KMS-11 (cell line): ENCODE data around the gene ARL8B.

Experiments
- H2AFZ ChIP-seq: fragments of 200-600 bp; sonication (generic); 2 replicates; pipeline ENCODE4 v1.6.1; 2016; ENCODE audit warnings: antibody characterized with exemption, mixed run types, low read depth
- H3K27ac ChIP-seq: fragments of 200-600 bp; sonication (generic); 2 replicates; pipeline ENCODE4 v1.6.1; 2016; ENCODE audit warnings: mild to moderate bottlenecking, mixed run types
- H3K27me3 ChIP-seq: fragments of 200-600 bp; sonication (generic); 2 replicates; pipeline ENCODE4 v1.6.1; 2017; ENCODE audit warnings: mild to moderate bottlenecking, low read depth, mixed run types, moderate library complexity; ENCODE audit not compliant: insufficient read depth
- H3K36me3 ChIP-seq: fragments of 200-600 bp; sonication (generic); 2 replicates; pipeline ENCODE4 v1.6.1; 2017; ENCODE audit warnings: mild to moderate bottlenecking, mixed run types; ENCODE audit not compliant: insufficient read depth
- H3K4me1 ChIP-seq: fragments of 200-600 bp; sonication (generic); 2 replicates; pipeline ENCODE4 v1.6.1; 2016; ENCODE audit warnings: mild to moderate bottlenecking, low read depth, mixed run types; ENCODE audit not compliant: poor library complexity, severe bottlenecking
- H3K4me2 ChIP-seq: fragments of 200-600 bp; sonication (generic); 2 replicates; pipeline ENCODE4 v1.7.0; 2016; ENCODE audit warnings: mild to moderate bottlenecking, mixed run types
- H3K4me3 ChIP-seq: fragments of 200-600 bp; sonication (generic); IDR thresholded peaks from 2 replicates; pipeline ENCODE4 v1.6.1; 2017; ENCODE audit warnings: low read depth, low read length, mixed read lengths; ENCODE audit not compliant: insufficient read depth
- H3K79me2 ChIP-seq: fragments of 200-600 bp; sonication (generic); 2 replicates; pipeline ENCODE4 v1.6.1; 2016; ENCODE audit warnings: low read depth, mixed run types; ENCODE audit not compliant: insufficient read depth
- H3K9ac ChIP-seq: fragments of 200-600 bp; sonication (generic); 2 replicates; pipeline ENCODE4 v1.6.1; 2016; ENCODE audit warnings: mild to moderate bottlenecking, mixed run types
- H4K20me1 ChIP-seq: fragments of 200-600 bp; sonication (generic); 2 replicates; pipeline ENCODE4 v1.6.1; 2016; ENCODE audit warnings: mild to moderate bottlenecking, mixed run types; ENCODE audit not compliant: insufficient read depth
- TF ChIP-seq, protein P1 (sequence below): fragments of 200-600 bp; sonication (generic); conservative IDR thresholded peaks from 2 replicates; pipeline ENCODE4 v1.6.1; 2017; ENCODE audit warnings: low read depth, mild to moderate bottlenecking, antibody characterized with exemption, low read length, moderate library complexity, mixed read lengths

The ARL8B gene

DNA sequence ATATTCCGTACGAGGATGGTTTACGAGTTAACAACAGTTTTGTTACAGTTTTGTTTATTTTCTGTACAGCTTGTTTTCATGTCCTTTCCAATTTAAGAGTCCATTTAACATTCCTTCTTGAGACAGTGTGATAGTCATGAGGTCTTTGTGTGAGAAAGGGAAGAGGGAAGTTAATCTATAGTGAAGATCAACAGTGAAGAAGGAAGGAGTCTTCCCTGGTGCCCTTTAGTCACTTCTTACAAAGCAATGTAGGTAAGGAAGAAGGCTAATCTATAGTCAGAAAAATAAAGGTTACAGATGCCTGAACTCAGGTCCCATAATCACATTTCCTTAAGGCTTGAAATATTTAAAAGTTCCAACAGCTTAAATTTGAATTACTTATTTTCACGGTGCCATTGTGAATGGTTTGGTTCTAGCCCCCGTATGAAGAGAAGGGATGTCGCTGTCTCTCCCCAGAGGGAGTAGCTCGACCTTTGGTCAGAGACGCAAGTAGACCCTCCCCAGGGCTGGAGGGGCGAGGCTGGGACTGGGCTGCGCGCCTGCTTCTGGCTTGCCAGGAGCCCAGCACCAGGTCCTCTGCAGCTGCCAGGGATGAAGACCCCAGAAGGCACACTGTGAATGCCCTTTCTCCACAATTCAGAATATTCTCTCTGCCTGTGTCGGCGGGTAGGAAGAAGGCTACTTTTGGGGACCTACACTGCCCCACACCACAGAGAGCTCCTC, 100.4 kb downstream of the ARL8B start:
- TF ChIP-seq, protein P1, sequence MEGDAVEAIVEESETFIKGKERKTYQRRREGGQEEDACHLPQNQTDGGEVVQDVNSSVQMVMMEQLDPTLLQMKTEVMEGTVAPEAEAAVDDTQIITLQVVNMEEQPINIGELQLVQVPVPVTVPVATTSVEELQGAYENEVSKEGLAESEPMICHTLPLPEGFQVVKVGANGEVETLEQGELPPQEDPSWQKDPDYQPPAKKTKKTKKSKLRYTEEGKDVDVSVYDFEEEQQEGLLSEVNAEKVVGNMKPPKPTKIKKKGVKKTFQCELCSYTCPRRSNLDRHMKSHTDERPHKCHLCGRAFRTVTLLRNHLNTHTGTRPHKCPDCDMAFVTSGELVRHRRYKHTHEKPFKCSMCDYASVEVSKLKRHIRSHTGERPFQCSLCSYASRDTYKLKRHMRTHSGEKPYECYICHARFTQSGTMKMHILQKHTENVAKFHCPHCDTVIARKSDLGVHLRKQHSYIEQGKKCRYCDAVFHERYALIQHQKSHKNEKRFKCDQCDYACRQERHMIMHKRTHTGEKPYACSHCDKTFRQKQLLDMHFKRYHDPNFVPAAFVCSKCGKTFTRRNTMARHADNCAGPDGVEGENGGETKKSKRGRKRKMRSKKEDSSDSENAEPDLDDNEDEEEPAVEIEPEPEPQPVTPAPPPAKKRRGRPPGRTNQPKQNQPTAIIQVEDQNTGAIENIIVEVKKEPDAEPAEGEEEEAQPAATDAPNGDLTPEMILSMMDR, result no peak
- Histone ChIP-seq H3K79me2 (no peaks in the 10 kb centered on the region), H3K4me2 (no peak overlapping the region), H3K36me3 (no peaks in the 10 kb centered on the region), H2AFZ (no peak overlapping the region), H4K20me1 (no peaks in the 10 kb centered on the region), H3K9ac (no peak overlapping the region), H3K4me1 (no peaks in the 10 kb centered on the region), H3K27ac (no peak overlapping the region), H3K4me3 (no peak overlapping the region), H3K27me3 (no peaks in the 10 kb centered on the region)

DNA sequence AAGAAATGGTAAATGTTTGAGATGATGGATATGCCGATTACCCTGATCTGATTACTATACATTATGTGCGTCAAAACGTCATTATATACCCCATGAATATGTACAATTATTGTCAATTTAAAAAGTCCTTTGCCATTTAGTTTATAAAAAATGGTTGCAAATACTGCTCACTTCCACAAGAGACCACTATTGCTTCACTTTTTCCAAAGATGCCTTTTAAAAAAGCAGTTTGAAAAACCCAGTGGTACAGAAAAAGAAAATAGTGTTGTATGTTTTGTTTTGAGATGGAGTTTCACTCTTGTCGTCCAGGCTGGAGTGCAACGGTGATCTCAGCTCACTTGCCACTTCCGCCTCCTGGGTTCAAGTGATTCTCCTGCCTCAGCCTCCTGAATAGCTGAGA, 104.7 kb downstream of the ARL8B start:
- Histone ChIP-seq H2AFZ (no peak overlapping the region), H3K4me2 (no peak overlapping the region), H3K4me1 (no peaks in the 10 kb centered on the region), H3K27me3 (no peaks in the 10 kb centered on the region), H4K20me1 (no peaks in the 10 kb centered on the region), H3K36me3 (no peaks in the 10 kb centered on the region), H3K27ac (no peak overlapping the region), H3K9ac (no peak overlapping the region), H3K79me2 (no peaks in the 10 kb centered on the region), H3K4me3 (no peak overlapping the region)
- TF ChIP-seq, protein P1, result peak; percentile 35

DNA sequence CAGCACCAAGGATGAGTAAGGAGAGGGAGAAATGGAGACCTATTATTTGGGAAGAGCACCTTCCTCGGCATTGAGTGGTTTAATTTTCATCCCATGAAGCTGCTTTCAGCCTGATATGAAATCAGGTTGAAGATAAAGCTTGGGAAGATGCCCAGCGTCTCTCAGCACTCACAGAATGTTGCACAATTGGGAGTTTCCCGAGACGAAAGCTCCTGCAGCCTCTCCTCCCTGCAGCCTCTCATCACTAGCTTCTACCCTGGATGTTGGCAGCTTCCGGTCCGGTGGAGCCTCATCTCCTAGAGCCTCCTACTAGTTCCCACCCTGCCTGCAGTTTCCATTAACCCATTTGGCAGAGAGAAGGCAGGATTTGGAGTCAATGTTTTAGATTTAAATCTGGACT, 105.7 kb downstream of the ARL8B start:
- Histone ChIP-seq H3K4me1 (no peaks in the 10 kb centered on the region), H4K20me1 (no peaks in the 10 kb centered on the region), H3K27me3 (no peaks in the 10 kb centered on the region), H3K9ac (no peak overlapping the region), H3K4me2 (no peak overlapping the region), H3K36me3 (no peaks in the 10 kb centered on the region), H2AFZ (no peak overlapping the region), H3K27ac (no peak overlapping the region), H3K79me2 (no peaks in the 10 kb centered on the region), H3K4me3 (no peak overlapping the region)
- TF ChIP-seq, protein P1, result no peak

DNA sequence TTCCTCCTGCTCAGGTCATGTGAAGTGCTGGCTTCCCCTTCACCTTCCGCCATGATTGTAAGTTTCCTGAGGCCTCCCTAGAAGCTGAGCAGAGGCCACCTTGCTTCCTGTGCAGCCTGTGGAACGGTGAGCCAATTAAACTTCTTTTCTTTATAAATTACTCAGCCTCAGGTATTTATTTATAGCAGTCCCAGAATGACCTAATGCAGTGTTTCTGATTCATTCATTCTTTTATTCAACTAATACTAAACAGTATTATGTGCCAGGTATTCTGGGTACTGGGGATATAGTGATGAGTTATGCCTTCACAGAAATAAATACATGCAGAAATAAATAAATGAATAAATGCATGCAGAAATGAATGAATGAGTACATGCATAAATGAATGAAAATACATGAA, 107.3 kb downstream of the ARL8B start:
- Histone ChIP-seq H3K4me1 (no peaks in the 10 kb centered on the region), H3K27me3 (no peaks in the 10 kb centered on the region), H4K20me1 (no peaks in the 10 kb centered on the region), H3K36me3 (no peaks in the 10 kb centered on the region), H3K4me3 (no peak overlapping the region), H2AFZ (no peak overlapping the region), H3K27ac (no peak overlapping the region), H3K4me2 (no peak overlapping the region), H3K9ac (no peak overlapping the region), H3K79me2 (no peaks in the 10 kb centered on the region)
- TF ChIP-seq, protein P1, result no peak
